Pulmonary artery endothelial cell (primary cell): ENCODE measurements around the gene LCE2B. TPM values are rescaled to one million over a fixed set of nuclear protein-coding genes. Genes with fewer than 3 reads are reported as not detected.

ENCODE experiments used
- DNase-seq: peaks from one replicate; pipeline ENCODE4 v3.0.0-alpha.2; 2011; ENCODE audit warnings: low read depth, low spot score
- total RNA-seq: library from RNA; depleted of rRNA; stranded (reverse); fragments of >200 nt; gene quantifications from 2 replicates; pipeline ENCODE4 v1.2.3, GENCODE V29; 2014

LCE2B gene
- total RNA-seq, 1 donor from 2014 or later = not detected

DNA sequence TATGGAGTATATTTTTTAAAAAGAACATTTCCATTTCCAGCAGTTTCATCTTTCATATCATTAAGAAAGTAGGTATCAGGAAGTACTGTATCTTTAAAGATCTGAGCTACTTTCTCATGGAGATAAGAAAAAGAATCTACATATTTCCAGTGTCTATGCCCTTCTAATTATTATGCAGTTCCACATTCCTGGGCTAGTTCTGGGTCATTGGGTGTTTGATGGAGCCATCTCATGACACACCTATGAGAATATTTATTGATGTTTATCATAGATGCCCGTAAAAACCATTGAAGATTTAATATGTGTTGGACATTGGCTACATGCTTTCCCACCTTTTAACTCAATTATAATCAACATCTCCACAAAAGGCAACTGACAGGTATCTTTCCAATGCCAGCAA lies 43.1 kb downstream of the LCE2B start:
- no peak for DNase-seq

DNA sequence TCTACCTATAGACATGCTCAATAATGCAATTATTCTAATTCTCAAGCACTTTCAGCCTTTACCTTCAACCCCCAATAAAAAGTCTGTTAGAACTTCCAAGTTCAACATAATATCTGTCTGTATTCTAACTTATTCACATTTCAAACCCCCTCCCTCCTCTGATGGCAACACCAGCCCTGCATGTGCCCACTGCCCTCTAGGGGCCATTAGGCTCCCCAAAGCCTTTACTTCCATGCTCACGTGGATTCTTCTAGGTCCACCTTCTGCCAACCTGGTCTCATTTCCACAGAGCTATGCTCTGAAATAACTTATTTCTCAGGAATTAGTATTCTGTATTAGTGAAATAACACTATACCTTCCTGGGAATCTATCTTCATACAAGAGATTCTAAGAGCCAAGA lies 49.7 kb downstream of the LCE2B start:
- no peak for DNase-seq

Other genes starting within 250 kb of the LCE2B start
- not detected in 2 replicates for gene LCE5A, start 175.3 kb upstream of the LCE2B start, total RNA-seq
- not detected in 2 replicates for gene CRCT1, start 171.6 kb upstream of the LCE2B start, total RNA-seq
- not detected in 2 replicates for gene LCE3E, start 119.3 kb upstream of the LCE2B start, total RNA-seq
- gene LCE3D, start 105.6 kb upstream of the LCE2B start, total RNA-seq = not detected in 2 replicates
- not detected in 2 replicates for gene LCE3C, start 85.9 kb upstream of the LCE2B start, total RNA-seq
- not detected in 2 replicates for gene LCE3B, start 72.3 kb upstream of the LCE2B start, total RNA-seq
- not detected in 2 replicates for gene LCE3A, start 63.0 kb upstream of the LCE2B start, total RNA-seq
- not detected in 2 replicates for gene LCE2D, start 22.7 kb upstream of the LCE2B start, total RNA-seq
- not detected in 2 replicates for gene LCE2C, start 10.8 kb upstream of the LCE2B start, total RNA-seq
- not detected in 2 replicates for gene LCE2A, start 12.2 kb downstream of the LCE2B start, total RNA-seq
- gene LCE4A, start 22.0 kb downstream of the LCE2B start, total RNA-seq = not detected in 2 replicates
- not detected in 2 replicates for gene KPRP, start 71.9 kb downstream of the LCE2B start, total RNA-seq
- not detected in 2 replicates for gene LCE1F, start 89.0 kb downstream of the LCE2B start, total RNA-seq
- gene LCE1E, start 100.1 kb downstream of the LCE2B start, total RNA-seq = not detected in 2 replicates
- gene LCE1D, start 110.6 kb downstream of the LCE2B start, total RNA-seq = not detected in 2 replicates
- not detected in 2 replicates for gene LCE1C, start 120.5 kb downstream of the LCE2B start, total RNA-seq
- gene LCE1B, start 125.8 kb downstream of the LCE2B start, total RNA-seq = not detected in 2 replicates
- gene LCE1A, start 141.3 kb downstream of the LCE2B start, total RNA-seq = not detected in 2 replicates
- not detected in 2 replicates for gene LCE6A, start 156.7 kb downstream of the LCE2B start, total RNA-seq
- not detected in 2 replicates for gene LCE7A, start 173.9 kb downstream of the LCE2B start, total RNA-seq
- not detected in 2 replicates for gene SMCP, start 192.2 kb downstream of the LCE2B start, total RNA-seq
- under 0.01 TPM in 1 of 2 replicates, not detected in the other for gene IVL, start 222.4 kb downstream of the LCE2B start, total RNA-seq